Breast epithelium (tissue), 4 donors: ENCODE data around the gene RBM8A. TPM values are rescaled to one million over a fixed set of nuclear protein-coding genes. Genes with fewer than 3 reads are reported as not detected.

Source experiments
- DNase-seq, 2 donors: peaks; one replicate each; pipeline ENCODE4 v3.0.0-alpha.2; 2019; ENCODE audit warnings: low spot score in 2 of 2
- H3K27ac ChIP-seq, 2 donors: fragments of 200-600 bp; sonication (generic) in 1 of 2; one replicate each; pipeline ENCODE4 v1.5.1; 2016 to 2019; ENCODE audit warnings: mild to moderate bottlenecking in 1 of 2
- H3K27me3 ChIP-seq, 2 donors: fragments of 200-600 bp; sonication (generic) in 1 of 2; one replicate each; pipeline versions ENCODE4 v1.5.1 to v1.6.0; 2017 to 2019; ENCODE audit warnings: control low read depth in 1 of 2, mild to moderate bottlenecking in 1 of 2
- H3K36me3 ChIP-seq: fragments of 200-600 bp; one replicate; pipeline ENCODE4 v1.5.1; 2019
- H3K4me1 ChIP-seq, 2 donors: fragments of 200-600 bp; sonication (generic); one replicate each; pipeline ENCODE4 v1.5.1; 2016 to 2019; ENCODE audit warnings: control low read depth in 1 of 2
- H3K4me3 ChIP-seq, 3 donors: fragments of 200-600 bp; sonication (generic); 1 replicate in 2 of 3; 2 replicates in 1 of 3; pipeline ENCODE4 v1.5.1; 2016 to 2019; ENCODE audit warnings: mild to moderate bottlenecking in 3 of 3, moderate library complexity in 2 of 3
- H3K9me3 ChIP-seq, 2 donors: fragments of 200-600 bp; sonication (generic) in 1 of 2; one replicate each; pipeline ENCODE4 v1.5.1; 2016 to 2019; ENCODE audit warnings: control low read depth in 1 of 2
- CTCF ChIP-seq, 3 donors: fragments of 450-650 bp; IDR thresholded peaks; one replicate each; pipeline ENCODE4 v1.5.1; 2016 to 2017; ENCODE audit warnings: antibody characterized with exemption in 3 of 3, mild to moderate bottlenecking in 3 of 3, moderate library complexity in 3 of 3
- POLR2A ChIP-seq: fragments of 450-650 bp; IDR thresholded peaks from one replicate; pipeline ENCODE4 v1.6.1; 2016; ENCODE audit warnings: antibody characterized with exemption, mild to moderate bottlenecking, moderate library complexity
- POLR2AphosphoS5 ChIP-seq, 3 donors: sonication (generic); formaldehyde crosslinking; IDR thresholded peaks; one replicate each; pipeline ENCODE4 v1.6.1; 2017; ENCODE audit warnings: antibody characterized with exemption in 3 of 3
- intact Hi-C: fragments of 100-400 bp; cut with DNase I; formaldehyde crosslinking; loops from one replicate; pipeline ENCODE4 v1.15.1; 2023; ENCODE audit warnings: low total_unique reads
- total RNA-seq, 3 donors: library from RNA; depleted of rRNA; stranded (reverse); fragments of >200 nt; gene quantifications; one replicate each; pipeline ENCODE4 v1.1.0, GENCODE V29; 2016

The RBM8A gene
- total RNA-seq, 3 donors from 2014 or later: 115 to 137 (median 128) TPM

GRCh38 chr1:145962157-145963102, 35.1 kb upstream of the RBM8A start:
- peaks cover 12 to 17% of the 10 kb centered on the region in 2 donors for H3K4me1 ChIP-seq
- DNase-seq: no peak
- H3K27ac ChIP-seq: peak overlapping the region; percentile 92 to 94

GRCh38 chr1:145961425-145962156, 34.3 kb upstream of the RBM8A start:
- DNase-seq: no peak
- Histone ChIP-seq H3K27ac (peak overlapping the region; percentile 92 to 94), H3K4me1 (peaks cover 12 to 17% of the 10 kb centered on the region in 2 donors)

More at GRCh38 chr1:145962157-145963102, 35.1 kb upstream of the RBM8A start:
- H3K27me3 ChIP-seq: no peaks in the 10 kb centered on the region
- no peaks in the 10 kb centered on the region for H3K9me3 ChIP-seq
- intact Hi-C loops: no loop called here
- peak in 1 of 3 donors; percentile 21 for TF ChIP-seq POLR2AphosphoS5 (IDR thresholded peaks at IDR 0.05)
- no peak for TF ChIP-seq CTCF (IDR thresholded peaks at IDR 0.05)
- no peak for TF ChIP-seq POLR2A
- H3K36me3 ChIP-seq: no peaks in the 10 kb centered on the region
- peak overlapping the region; percentile 59 to 80 (median 68) for H3K4me3 ChIP-seq

GRCh38 chr1:145961109-145961424, 33.8 kb upstream of the RBM8A start:
- peak overlapping the region; percentile 59 to 80 (median 68) for H3K4me3 ChIP-seq
- H3K27ac ChIP-seq: peak overlapping the region; percentile 92 to 94
- no peak for DNase-seq
- no peaks in the 10 kb centered on the region for H3K27me3 ChIP-seq
- intact Hi-C loops: no loop called here
- TF ChIP-seq POLR2AphosphoS5 (IDR thresholded peaks at IDR 0.05) (no peak), CTCF (IDR thresholded peaks at IDR 0.05) (no peak), POLR2A (no peak)
- peaks cover 12 to 17% of the 10 kb centered on the region in 2 donors for H3K4me1 ChIP-seq
- no peaks in the 10 kb centered on the region for H3K36me3 ChIP-seq
- H3K9me3 ChIP-seq: no peaks in the 10 kb centered on the region

More at GRCh38 chr1:145961425-145962156, 34.3 kb upstream of the RBM8A start:
- TF ChIP-seq POLR2AphosphoS5 (IDR thresholded peaks at IDR 0.05): peak in 1 of 3 donors; percentile 2
- TF ChIP-seq CTCF (IDR thresholded peaks at IDR 0.05): no peak
- Histone ChIP-seq H3K27me3 (no peaks in the 10 kb centered on the region), H3K9me3 (no peaks in the 10 kb centered on the region), H3K36me3 (no peaks in the 10 kb centered on the region), H3K4me3 (peak overlapping the region; percentile 59 to 80 (median 68))
- intact Hi-C loops: no loop called here

- peak; percentile 55 to 69 for DNase-seq
- Histone ChIP-seq H3K9me3 (no peaks in the 10 kb centered on the region), H3K4me1 (peaks cover 12 to 17% of the 10 kb centered on the region in 2 donors), H3K36me3 (no peaks in the 10 kb centered on the region), H3K27me3 (no peaks in the 10 kb centered on the region), H3K4me3 (peak overlapping the region; percentile 59 to 80 (median 68)), H3K27ac (peak overlapping the region; percentile 92 to 94)
- intact Hi-C loops: no loop called here
- TF ChIP-seq CTCF (IDR thresholded peaks at IDR 0.05) (no peak), POLR2A (peak; percentile 43), POLR2AphosphoS5 (IDR thresholded peaks at IDR 0.05) (peak; percentile 25 to 54 (median 42))
Measured at GRCh38 chr1:145960468-145961108, 33.3 kb upstream of the RBM8A start.
